Common myeloid progenitor, CD34-positive (primary cell): Measurements from ENCODE around the gene STC2.

Experiments used
- CTCF ChIA-PET: fragments of 350-600 bp; sonication (Branson Sonifier 250); formaldehyde crosslinking; loops from one replicate; lab custom pipeline; 2021; ENCODE audit warnings: antibody characterized with exemption; lab: Charles Lee
- POLR2A ChIA-PET: fragments of 350-600 bp; sonication (Branson Sonifier 250); formaldehyde crosslinking; loops from one replicate; lab custom pipeline; 2021; ENCODE audit warnings: antibody characterized with exemption; lab: Charles Lee
- DNase-seq, 3 donors: peaks; one replicate each; pipeline versions ENCODE4 v3.0.0 to v3.0.0-alpha.2; 2013
- H3K27ac ChIP-seq, 2 experiments: 1 replicate in 1 of 2; 2 replicates in 1 of 2; pipeline ENCODE4 v1.7.0; 2013; ENCODE audit warnings: inconsistent platforms in 2 of 2, low read length in 2 of 2, mild to moderate bottlenecking in 2 of 2, low read depth in 1 of 2, moderate library complexity in 1 of 2; ENCODE audit not compliant: severe bottlenecking in 2 of 2, insufficient read depth in 1 of 2, poor library complexity in 1 of 2
- H3K27me3 ChIP-seq, 5 experiments: replicated peaks in 2 of 5; 1 replicate in 3 of 5; 2 replicates in 2 of 5; pipeline versions ENCODE4 v1.6.1 to v1.7.0; 2013; ENCODE audit warnings: low read length in 4 of 5, mild to moderate bottlenecking in 2 of 5, moderate library complexity in 2 of 5, inconsistent platforms in 1 of 5; ENCODE audit not compliant: insufficient read depth in 5 of 5, control insufficient read depth in 4 of 5
- H3K36me3 ChIP-seq, 4 experiments: 1 replicate in 2 of 4; 2 replicates in 2 of 4; pipeline versions ENCODE4 v1.6.1 to v1.7.0; 2013; ENCODE audit warnings: low read length in 3 of 4, control low read depth in 1 of 4, mild to moderate bottlenecking in 1 of 4; ENCODE audit not compliant: control insufficient read depth in 4 of 4, insufficient read depth in 4 of 4
- H3K4me1 ChIP-seq, 4 experiments: 1 replicate in 3 of 4; 2 replicates in 1 of 4; pipeline versions ENCODE4 v1.6.1 to v1.7.1; 2013; ENCODE audit warnings: low read length in 3 of 4, mild to moderate bottlenecking in 3 of 4, control low read depth in 1 of 4, inconsistent platforms in 1 of 4, moderate library complexity in 1 of 4; ENCODE audit not compliant: control insufficient read depth in 4 of 4, insufficient read depth in 4 of 4; ENCODE audit errors: control extremely low read depth in 1 of 4
- H3K4me3 ChIP-seq, 7 experiments: 1 replicate in 4 of 7; 2 replicates in 3 of 7; pipeline versions ENCODE4 v1.5.1 to v1.7.0; 2013; ENCODE audit warnings: mild to moderate bottlenecking in 7 of 7, low read length in 6 of 7, moderate library complexity in 6 of 7, inconsistent platforms in 2 of 7, low read depth in 2 of 7, control low read depth in 1 of 7; ENCODE audit not compliant: insufficient read depth in 4 of 7, control insufficient read depth in 1 of 7; ENCODE audit errors: extremely low read depth in 1 of 7
- H3K9me3 ChIP-seq, 5 experiments: 1 replicate in 4 of 5; 2 replicates in 1 of 5; pipeline versions ENCODE4 v1.6.1 to v1.7.1; 2013; ENCODE audit warnings: low read length in 4 of 5, mild to moderate bottlenecking in 2 of 5, inconsistent platforms in 1 of 5, low read depth in 1 of 5, moderate library complexity in 1 of 5; ENCODE audit not compliant: control insufficient read depth in 4 of 5, insufficient read depth in 2 of 5; ENCODE audit errors: control extremely low read depth in 1 of 5
- WGBS: methylation state at CpG from one replicate; pipeline ENCODE4 v1.1.5; 2013; ENCODE audit not compliant: insufficient coverage; 5-methylcytosine and 5-hydroxymethylcytosine counted together

Gene STC2

DNA sequence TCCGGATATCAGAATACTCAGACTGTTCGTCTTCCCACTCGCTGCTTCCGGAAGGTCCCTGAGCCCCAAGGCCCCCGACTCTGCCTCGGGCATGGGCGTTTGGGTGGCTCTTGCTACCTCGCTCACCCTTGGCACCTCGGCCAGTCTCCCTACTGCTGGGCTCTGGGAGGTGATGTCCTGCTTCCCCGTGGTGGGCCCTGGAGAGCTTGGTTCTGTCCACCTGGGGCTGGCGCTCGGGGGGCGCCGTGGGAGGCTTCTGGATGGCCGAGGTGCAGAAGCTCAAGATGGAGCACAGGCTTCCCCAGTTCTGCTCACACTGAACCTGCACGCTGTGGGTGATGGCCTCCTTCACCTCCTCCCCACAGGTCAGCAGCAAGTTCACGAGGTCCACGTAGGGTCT, 10.4 kb downstream of the STC2 start:
- Histone ChIP-seq H3K36me3 (no peaks in the 10 kb centered on the region), H3K4me1 (no peaks in the 10 kb centered on the region), H3K4me3 (no peak overlapping the region), H3K9me3 (no peaks in the 10 kb centered on the region), H3K27ac (no peak overlapping the region), H3K27me3 (peaks cover 3 to 87% (median 18%) of the 10 kb centered on the region in 5 experiments)
- no peak for DNase-seq
- CTCF ChIA-PET, result interaction anchor here (1.1 to 1.4 kb wide), 3 partner anchors 10 to 24 kb away, joined by 3 to 4 read pairs (median 4); partner anchors contain the start of gene STC2
- WGBS, result 97% methylated on average over 14 of the region's 18 CpGs
- POLR2A ChIA-PET, result no interaction called here

DNA sequence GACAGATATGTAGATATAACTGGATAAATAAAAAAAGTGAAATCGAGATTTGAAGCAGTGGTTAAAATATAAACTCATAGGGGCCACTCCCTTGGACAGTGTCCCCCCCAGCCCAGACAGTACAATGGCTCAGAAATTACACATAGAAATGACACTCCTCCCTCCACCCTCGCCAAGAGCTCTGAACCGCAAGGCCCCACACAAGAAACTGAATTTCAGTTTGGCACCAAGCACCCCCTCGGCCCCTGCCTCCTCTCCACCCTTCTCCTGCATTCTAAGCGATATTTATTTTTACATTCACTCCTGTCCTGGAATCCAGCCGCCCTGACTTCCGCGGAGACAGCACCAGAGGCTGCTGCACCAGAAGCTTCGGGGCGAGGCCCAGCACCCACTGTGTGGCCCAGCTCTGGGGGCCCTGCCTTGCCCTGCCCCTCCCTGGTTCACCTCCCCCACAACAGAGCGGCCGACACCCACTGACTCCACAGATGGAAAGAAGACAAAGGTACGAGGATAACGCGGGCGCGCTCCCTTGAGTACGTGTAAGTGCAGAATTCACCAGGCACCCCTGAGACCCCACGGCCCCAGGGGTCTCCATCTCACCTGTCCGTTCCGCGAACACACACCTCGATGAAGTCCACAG, 11.0 kb downstream of the STC2 start:
- Histone ChIP-seq H3K4me1 (no peaks in the 10 kb centered on the region), H3K36me3 (no peaks in the 10 kb centered on the region), H3K4me3 (no peak overlapping the region), H3K27me3 (peaks cover 3 to 84% (median 15%) of the 10 kb centered on the region in 5 experiments), H3K27ac (no peak overlapping the region), H3K9me3 (no peaks in the 10 kb centered on the region)
- 98% methylated on average over 20 of the region's 23 CpGs for WGBS
- CTCF ChIA-PET, result interaction anchor here (1.1 to 1.4 kb wide), 3 partner anchors 11 to 23 kb away, joined by 3 to 4 read pairs (median 4); partner anchors contain the start of gene STC2
- POLR2A ChIA-PET, result no interaction called here
- no peak for DNase-seq

DNA sequence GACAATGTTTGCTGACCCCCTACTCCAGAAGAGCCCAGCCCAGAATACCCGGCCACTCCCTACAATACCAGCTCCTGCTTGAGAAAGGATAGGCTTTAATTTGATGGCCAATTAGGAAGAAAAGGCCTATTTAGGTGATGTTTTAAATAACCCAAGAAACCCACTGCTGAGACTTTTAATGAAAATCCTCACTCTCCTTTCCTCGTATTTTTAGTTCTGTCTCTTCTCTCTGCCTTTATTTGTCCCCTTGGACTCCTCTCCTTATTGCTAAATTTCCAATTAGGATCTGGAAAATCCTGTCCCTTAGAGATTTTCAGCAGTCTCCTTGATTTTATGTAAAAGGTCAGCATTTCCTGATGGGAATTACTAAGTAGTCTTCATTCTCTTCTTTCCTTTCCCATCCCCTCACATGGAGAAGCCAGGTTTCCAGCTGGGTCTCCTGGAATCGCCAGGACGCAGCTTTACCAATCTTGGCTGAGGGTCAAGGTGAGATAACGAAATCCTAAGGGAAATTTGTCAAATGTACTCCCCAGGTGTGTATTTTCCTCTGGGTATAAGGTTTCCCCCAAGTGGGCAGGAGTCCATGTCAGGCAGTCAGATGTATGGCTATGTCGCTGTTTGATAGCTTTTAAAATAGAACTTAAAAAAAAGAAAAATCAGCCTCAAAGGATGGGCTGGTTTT, 11.7 kb downstream of the STC2 start:
- CTCF ChIA-PET, result interaction anchor here (0.7 to 1.4 kb wide), 4 partner anchors 16 to 23 kb away, joined by 3 to 6 read pairs (median 4); no protein-coding TSS in a partner anchor
- no peak for DNase-seq
- POLR2A ChIA-PET, result interaction anchor here (0.6 kb wide), 1 partner anchor 1939 kb away, joined by 3 read pairs; no protein-coding TSS in a partner anchor
- H3K9me3 ChIP-seq, result no peaks in the 10 kb centered on the region
- H3K36me3 ChIP-seq, result no peaks in the 10 kb centered on the region
- WGBS, result 87% methylated on average over 3 of the region's 6 CpGs
- peaks cover 3 to 80% (median 17%) of the 10 kb centered on the region in 5 experiments for H3K27me3 ChIP-seq
- no peaks in the 10 kb centered on the region for H3K4me1 ChIP-seq
- no peak overlapping the region for H3K4me3 ChIP-seq
- H3K27ac ChIP-seq, result no peak overlapping the region

DNA sequence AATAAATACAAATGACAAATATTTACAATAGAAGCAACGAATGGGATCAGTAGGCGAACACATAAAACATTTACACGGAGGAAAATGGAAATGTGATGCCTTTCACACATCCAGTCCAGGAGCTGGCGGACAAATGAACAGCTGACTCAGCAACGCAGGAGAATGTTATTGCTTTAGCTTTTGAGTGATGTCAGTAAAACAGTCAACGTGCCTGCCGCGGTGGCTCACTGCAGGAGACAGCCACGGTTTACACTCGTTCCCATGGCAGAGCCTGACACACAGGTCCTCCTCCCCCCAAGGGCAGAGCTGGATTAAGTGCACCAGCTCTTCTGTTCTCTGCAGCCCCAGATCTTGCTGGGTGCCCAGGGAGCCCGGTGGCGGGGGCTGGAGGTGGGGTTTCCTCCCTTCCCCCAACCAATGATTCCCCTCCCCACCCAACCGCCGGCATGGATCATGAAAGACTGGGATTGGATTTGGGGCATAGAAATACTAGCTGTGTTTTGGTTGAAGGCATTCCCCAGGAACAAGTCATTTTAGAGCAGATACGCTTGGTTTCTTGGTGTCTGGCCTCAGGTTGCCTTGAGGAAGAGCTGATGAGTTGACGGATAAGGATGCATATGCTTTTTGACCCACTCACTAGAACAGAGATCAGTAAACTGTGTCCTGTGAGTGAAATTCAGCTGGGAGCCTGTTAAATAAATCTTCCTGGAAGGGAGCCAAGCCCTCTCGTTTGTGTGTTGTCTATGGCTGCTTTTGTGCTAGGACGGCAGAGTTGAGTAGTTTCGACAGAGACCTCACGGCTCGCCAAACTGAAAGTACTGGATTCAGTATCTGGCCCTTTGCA, 12.5 kb downstream of the STC2 start:
- ChIA-PET POLR2A (interaction anchor here (0.6 kb wide), 1 partner anchor 1938 kb away, joined by 3 read pairs; no protein-coding TSS in a partner anchor), CTCF (interaction anchor here (0.7 to 1.7 kb wide), 4 partner anchors 14 to 22 kb away, joined by 3 to 6 read pairs (median 4); no protein-coding TSS in a partner anchor)
- peaks cover 3 to 77% (median 21%) of the 10 kb centered on the region in 5 experiments for H3K27me3 ChIP-seq
- H3K4me1 ChIP-seq, result no peaks in the 10 kb centered on the region
- DNase-seq, result no peak
- WGBS, result 60% methylated on average over 11 of the region's 21 CpGs
- no peaks in the 10 kb centered on the region for H3K9me3 ChIP-seq
- no peak overlapping the region for H3K27ac ChIP-seq
- H3K4me3 ChIP-seq, result no peak overlapping the region
- no peaks in the 10 kb centered on the region for H3K36me3 ChIP-seq

DNA sequence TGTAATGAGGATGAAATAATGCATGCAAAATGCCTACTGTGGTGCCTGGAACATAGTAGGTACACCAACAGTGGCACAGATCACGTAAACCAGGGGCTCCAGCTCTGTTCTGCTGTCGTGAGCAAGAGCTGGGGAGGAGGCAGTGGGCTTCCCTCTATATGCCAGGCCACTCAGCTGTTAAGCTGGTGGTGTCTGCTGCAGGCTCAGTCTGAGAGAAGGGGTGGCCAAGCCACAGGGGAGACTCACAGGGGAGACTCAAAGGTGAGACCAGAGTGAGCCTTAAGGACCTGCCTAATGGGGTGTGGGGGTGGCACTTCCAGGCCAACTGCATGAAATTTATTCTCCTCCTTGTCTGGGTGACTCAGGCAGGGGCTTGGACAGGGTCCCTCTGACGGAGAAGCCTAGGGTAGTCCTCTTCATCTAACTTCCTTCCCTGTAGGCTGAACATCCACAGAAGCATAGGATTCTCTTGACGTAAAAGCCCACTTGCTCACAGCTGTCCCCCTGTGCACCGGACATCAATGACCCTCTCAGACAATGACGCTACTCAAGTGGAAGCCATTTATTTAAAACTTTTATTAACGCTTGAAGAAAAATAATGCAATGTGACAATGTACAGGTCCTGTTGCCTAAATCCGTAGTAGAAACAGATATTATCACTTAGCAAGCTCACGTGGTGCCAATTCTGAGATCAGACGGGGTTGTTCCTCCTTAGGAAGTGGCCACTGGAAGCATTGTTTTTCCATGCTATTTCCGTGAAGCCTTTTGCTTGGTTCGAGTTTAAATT, 13.9 kb downstream of the STC2 start:
- DNase-seq, result no peak
- ChIA-PET CTCF (interaction anchor here (1.7 to 1.8 kb wide), 3 partner anchors 14 to 17 kb away, joined by 3 to 6 read pairs (median 5); partner anchors contain the start of gene STC2), POLR2A (no interaction called here)
- H3K4me1 ChIP-seq, result no peaks in the 10 kb centered on the region
- H3K27ac ChIP-seq, result no peak overlapping the region
- H3K9me3 ChIP-seq, result no peaks in the 10 kb centered on the region
- no peak overlapping the region for H3K4me3 ChIP-seq
- WGBS, result 71% methylated on average over 11 of the region's 12 CpGs
- peaks cover 3 to 70% (median 17%) of the 10 kb centered on the region in 5 experiments for H3K27me3 ChIP-seq
- H3K36me3 ChIP-seq, result no peaks in the 10 kb centered on the region

DNA sequence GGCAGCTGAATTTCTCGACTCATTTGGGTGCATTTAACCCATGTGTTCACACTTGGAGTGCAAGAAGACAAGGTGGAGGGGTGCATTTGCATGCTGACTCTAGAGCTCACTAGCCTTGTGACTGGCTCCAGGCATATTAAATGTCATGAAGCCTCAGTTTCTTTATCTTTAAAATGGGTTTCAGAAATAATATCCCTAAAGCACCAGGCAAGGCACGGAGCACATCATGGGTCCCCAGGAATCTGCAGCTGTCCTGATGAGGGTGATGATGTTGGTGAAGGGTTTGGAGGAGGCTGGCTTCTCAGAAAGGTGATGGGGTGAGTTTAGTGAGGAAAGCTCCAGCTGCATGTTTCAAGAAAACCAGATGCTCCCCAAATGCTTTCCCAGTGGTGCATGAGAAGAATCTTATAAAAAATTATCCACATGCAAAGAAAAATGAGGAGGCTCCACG, 14.8 kb downstream of the STC2 start:
- Histone ChIP-seq H3K9me3 (peaks cover 0 to under 1% (median 0%) of the 10 kb centered on the region in 5 experiments), H3K4me1 (no peaks in the 10 kb centered on the region), H3K4me3 (no peak overlapping the region), H3K27me3 (peaks cover 3 to 67% (median 17%) of the 10 kb centered on the region in 5 experiments), H3K27ac (no peak overlapping the region), H3K36me3 (no peaks in the 10 kb centered on the region)
- no peak for DNase-seq
- ChIA-PET CTCF (interaction anchor here (1.7 to 1.8 kb wide), 2 partner anchors 15 to 18 kb away, joined by 3 to 6 read pairs; partner anchors contain the start of gene STC2), POLR2A (no interaction called here)
- WGBS, result 75% methylated on average over 2 of the region's 3 CpGs
